ENCODE results near the gene XRCC3.
"Not testable (repeated sequence)": the region's sequence is repeated elsewhere in the genome, so short reads cannot be mapped to it uniquely, and the experiment has no call there.

Gene XRCC3

GRCh38 chr14:103659631-103660030 is 55.6 kb downstream of the XRCC3 start:
- no peak for DNase-seq

DNA sequence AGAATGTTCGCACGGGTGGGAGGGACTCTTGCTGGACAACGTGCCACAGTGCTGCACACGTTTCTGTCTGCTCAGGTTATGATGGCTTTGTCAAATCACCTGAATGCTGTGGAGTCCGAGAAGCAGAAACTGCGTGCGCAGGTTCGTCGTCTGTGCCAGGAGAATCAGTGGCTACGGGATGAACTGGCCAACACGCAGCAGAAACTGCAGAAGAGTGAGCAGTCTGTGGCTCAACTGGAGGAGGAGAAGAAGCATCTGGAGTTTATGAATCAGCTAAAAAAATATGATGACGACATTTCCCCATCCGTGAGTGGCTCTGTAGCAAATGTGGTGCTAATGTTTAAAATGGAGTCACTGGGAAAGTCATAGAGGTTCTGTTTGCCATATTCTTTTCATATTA is 57.8 kb downstream of the XRCC3 start:
- DNase-seq, result no peak

DNA sequence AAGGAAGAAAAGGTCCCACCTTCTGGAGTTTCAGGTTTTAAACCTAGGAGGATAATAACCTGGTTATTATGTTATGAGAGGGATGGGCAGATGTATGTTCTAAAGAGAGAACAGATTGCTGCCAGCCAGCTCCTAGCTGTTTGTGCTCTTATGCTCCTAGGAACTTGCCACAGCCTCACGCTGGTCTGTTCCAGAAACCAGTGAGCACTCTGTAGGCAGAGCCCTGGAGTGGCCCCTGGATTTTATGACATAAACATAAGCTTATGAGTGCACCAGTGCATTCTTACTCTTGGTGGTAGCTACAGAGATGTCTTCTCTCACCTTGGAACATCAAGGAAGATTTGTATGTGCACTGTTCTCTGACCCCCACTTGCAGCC is 58.5 kb downstream of the XRCC3 start:
- no peak for DNase-seq

DNA sequence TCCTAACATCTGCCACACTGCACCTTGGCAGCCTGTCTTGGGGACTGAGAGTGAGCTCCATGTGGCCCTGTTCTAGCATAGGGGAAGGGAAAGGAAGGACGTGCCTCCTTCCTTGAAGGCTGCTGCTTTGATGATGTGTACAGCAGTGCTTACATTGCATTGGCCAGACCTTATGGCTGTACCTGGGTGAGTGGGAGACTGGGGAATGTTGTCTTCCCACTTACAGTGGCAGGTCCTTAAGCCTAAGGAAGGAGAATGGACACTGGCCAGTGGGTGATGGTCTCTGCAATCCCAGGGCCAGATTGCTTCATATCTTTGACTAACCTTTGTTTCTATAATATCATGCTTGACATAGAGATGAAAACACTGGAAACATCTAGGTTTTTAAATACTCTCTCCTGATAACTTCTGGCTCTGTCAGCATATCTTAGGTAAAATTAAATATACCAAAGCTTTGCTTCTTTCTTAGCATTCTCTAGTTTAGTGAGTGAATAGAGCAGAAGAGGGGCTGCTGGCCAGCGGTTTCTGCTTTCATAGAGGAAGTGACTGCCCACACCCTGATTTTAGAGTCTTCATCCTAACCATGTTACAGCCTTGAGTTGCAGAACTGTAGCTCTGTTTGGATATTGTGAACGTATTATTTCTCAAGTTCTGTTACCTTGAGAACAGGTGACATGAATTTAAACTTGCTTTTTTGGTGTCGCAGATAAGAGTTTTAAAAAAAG is 59.1 kb downstream of the XRCC3 start:
- DNase-seq, result no peak

DNA sequence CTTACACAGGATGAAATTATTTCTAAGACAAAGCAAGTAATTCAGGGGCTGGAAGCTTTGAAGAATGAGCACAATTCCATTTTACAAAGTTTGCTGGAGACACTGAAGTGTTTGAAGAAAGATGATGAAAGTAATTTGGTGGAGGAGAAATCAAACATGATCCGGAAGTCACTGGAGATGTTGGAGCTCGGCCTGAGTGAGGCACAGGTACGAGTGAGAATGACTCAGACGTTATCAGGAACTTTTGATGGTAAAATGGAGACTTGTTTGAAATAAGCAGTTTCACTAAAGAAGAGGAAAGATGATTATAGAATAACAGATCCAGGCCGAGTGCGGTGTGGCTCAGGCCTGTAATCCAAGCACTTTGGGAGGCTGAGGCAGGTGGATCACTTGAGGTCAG is 60.6 kb downstream of the XRCC3 start:
- no peak for DNase-seq

GRCh38 chr14:103653805-103654204 is 61.4 kb downstream of the XRCC3 start:
- no peak for DNase-seq

GRCh38 chr14:103653336-103653735 is 61.9 kb downstream of the XRCC3 start:
- DNase-seq, result not testable (repeated sequence)

GRCh38 chr14:103652806-103653205 is 62.4 kb downstream of the XRCC3 start:
- no peak for DNase-seq

DNA sequence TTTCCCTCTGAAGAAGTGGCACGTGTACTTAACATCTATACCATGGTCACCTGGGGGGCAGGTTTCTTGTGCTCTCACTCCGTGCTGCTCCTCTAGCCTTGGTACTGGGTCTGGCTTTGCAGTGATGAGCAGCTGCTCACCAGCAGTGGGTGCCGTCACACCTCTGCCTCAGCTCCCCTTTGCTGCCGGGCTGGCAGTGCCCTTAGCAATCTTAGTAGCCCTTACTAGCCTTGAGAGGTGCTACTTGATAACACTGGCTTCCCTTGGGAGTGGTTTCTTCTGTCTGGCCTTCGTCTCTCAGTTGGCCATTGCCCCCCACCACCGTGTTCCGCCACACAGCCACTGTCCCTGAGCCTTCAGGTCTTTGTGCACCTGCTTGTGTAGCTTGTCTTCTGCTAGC is 63.7 kb downstream of the XRCC3 start:
- DNase-seq, result no peak

DNA sequence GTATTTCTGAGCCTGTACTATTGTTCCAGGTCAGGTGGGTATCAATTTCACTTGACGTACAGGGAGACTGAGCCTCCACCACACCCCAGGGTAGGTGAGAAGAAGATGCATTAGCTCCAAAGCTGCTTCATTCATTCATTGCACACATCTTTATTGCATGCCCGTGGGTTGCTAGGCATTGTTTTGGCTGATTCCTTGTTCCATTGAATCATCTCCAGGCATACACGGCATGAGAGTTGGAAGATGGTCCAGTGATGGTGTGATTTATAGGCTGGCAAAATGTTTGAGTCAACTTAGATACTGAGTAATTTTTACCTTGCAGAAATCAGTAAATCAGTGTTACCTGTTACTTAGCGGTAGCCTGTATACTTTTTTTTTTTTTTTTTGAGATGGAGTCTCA is 65.0 kb downstream of the XRCC3 start:
- DNase-seq, result no peak

- DNase-seq, result no peak
These were observed 66.2 kb downstream of the XRCC3 start for GRCh38 chr14:103649001-103649400.

Data from SW 1271 (cell line).